HG02973 (cell line): ENCODE data around the gene HS3ST4.

Source experiments
- ATAC-seq: cut with Tn5 transposase; IDR thresholded peaks from one replicate; pipeline ENCODE4 v1.9.1; 2021; ENCODE audit warnings: moderate library complexity; ENCODE audit not compliant: unreplicated experiment

Gene HS3ST4

GRCh38 chr16:25817295-25817694, 125.5 kb downstream of the HS3ST4 start:
- ATAC-seq: no peak

- no peak for ATAC-seq
These were observed 126.1 kb downstream of the HS3ST4 start for GRCh38 chr16:25817876-25818275.

- ATAC-seq: no peak
These were observed 132.1 kb downstream of the HS3ST4 start for GRCh38 chr16:25823891-25824290.

GRCh38 chr16:25827709-25828108, 135.9 kb downstream of the HS3ST4 start:
- ATAC-seq: no peak

GRCh38 chr16:25828510-25828909, 136.8 kb downstream of the HS3ST4 start:
- ATAC-seq: no peak

GRCh38 chr16:25832291-25832690, 140.5 kb downstream of the HS3ST4 start:
- ATAC-seq: no peak

GRCh38 chr16:25834101-25834500, 142.3 kb downstream of the HS3ST4 start:
- no peak for ATAC-seq

GRCh38 chr16:25835126-25835525, 143.4 kb downstream of the HS3ST4 start:
- no peak for ATAC-seq

- no peak for ATAC-seq
These were observed 147.0 kb downstream of the HS3ST4 start for GRCh38 chr16:25838724-25839186.

DNA sequence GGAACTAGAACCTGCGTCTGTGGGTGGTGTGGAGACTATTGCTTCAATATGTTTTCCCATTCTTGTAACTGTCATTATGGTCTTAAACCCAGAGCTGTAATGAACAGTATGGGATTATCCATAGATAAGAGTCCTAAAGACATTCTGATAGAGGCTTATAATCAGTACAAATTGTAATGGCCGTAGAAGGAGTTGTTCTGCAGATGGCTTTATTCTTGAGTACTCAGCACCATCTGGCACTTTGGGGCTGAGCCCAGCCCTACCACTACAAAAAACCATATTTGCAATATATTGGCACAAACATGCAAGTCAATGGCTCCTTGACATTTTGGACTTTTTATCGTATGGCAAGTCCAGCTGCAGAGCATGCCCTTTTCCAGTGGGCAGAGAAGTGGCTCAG, 150.0 kb downstream of the HS3ST4 start:
- ATAC-seq: no peak

GRCh38 chr16:25845901-25846300, 154.1 kb downstream of the HS3ST4 start:
- no peak for ATAC-seq

- ATAC-seq: no peak
These were observed 162.4 kb downstream of the HS3ST4 start for GRCh38 chr16:25854141-25854540.

DNA sequence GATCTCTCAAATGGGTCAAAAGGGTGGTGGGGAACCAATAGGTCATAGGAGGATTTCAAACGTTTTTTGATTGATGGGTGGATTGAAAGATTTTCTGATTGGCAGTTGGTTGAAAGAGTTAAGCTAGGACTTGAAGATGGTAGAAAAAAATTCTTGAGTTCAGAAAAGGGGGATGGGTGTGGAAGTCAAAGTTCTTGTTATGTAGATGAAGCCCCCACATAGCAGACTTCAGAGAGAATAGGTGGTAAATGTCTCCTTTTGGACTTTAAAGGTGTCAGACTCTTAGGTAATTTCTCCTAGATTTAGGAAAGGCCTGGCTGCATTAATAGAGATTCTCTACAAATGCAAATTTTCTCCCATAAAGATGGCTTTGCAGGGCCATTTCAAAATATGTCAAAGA, 163.3 kb downstream of the HS3ST4 start:
- no peak for ATAC-seq

- no peak for ATAC-seq
These were observed 164.1 kb downstream of the HS3ST4 start for GRCh38 chr16:25855818-25856217.

GRCh38 chr16:25859645-25860044, 167.9 kb downstream of the HS3ST4 start:
- no peak for ATAC-seq

DNA sequence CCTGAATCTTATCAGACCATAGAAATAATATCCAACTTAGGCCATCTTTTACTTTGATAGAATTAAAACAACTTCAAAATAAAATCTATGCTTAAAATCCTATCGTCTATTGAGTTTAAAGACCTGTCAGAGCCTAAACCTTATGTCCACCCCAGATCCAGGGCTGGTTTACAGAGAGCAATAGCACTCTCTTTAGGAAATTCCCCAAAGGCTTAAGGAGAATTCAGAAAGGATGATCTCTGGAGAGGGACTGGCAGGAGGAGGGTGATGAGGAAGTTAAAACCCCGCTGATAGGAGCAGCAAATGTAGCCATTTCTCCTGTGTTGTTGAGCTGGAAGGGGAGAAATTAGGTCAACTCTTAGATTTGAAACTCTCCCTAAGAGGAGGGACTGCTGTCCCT, 175.3 kb downstream of the HS3ST4 start:
- ATAC-seq: no peak

- ATAC-seq: no peak
These were observed 176.3 kb downstream of the HS3ST4 start for GRCh38 chr16:25868106-25868505.

DNA sequence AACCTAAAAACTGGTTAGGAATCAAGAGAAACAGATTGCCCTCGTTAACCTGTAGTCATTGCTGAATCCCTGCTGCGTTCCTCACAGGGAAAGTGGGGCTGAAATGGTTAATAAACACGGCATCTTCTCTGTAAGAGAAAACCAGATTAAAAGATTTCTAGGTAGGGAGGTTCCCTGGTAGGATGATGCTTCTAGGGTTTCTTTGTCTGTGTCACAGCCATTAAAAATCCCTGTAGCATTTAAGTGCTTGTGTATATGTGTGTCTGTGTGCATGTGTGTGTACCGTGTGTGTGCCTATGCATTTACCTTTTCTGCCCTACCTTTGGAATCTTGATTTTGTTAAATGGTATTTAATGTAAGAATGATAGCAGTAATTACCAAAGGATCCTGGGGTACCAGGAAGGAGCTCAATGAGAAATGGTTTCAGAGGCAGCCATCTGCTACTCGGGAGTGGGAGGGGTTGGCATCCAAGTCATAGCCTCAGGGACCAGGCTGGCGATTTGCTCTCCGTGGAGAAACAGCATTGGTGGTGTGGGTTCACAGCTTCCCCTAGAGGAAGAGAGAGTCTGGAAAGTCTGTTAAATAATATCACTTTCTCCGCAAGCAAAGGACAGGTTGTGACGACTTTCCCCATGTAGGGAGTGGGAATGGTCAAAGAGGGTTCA, 177.1 kb downstream of the HS3ST4 start:
- ATAC-seq: no peak

DNA sequence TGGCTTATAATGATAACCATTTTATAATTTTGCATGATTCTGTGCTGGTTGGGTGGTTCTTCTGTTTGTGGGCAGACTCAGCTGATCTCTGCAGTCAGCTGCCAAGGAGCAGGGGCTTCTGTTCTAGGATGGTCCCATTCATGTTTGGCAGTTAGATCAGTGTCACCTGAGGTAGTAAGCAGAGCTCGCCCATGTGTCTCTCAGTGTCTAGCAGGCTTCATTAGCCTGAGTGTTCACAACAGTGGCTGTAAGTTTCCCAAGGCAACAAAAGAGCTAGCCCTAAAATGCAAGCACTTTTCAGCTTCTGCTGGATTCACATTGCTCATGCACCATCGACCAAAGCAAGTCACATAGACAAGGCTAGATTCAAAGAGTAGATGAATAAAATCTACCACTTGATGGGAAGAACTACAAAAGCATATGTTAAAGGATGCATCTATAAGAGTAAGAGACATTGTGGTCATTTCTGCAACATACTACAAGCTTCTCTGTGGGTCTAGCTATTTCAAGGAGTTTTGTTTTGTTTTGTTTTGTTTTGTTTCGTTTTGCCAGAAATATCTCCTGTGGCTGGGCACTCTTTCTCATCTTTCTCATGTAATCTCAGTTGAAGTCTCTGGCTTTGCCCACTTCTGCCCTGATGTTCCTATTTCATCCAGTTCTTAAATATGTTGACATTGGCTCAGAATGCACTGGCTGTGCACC, 180.8 kb downstream of the HS3ST4 start:
- ATAC-seq: no peak

DNA sequence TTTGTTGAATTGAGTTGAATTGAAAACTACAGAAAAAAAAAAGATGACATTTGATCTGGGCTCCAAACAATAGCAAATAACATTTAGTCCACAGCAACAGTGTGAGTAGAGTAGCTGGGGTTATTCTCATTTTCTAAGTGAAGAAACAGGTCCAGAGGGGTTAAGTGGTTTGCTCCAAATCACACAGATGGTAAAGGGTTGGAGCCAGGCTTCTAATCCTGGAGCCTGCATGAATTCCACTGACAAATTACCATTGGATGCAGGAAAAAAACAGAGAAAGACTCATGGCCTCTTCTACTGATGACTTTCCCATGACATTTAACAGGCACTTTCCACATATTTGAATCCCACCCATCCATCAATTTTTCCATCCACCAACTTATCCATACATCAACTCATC, 182.4 kb downstream of the HS3ST4 start:
- ATAC-seq: no peak

- ATAC-seq: no peak
These were observed 184.3 kb downstream of the HS3ST4 start for GRCh38 chr16:25875956-25876598.

- ATAC-seq: no peak
These were observed 185.3 kb downstream of the HS3ST4 start for GRCh38 chr16:25877103-25877502.
